Cardiac fibroblast (primary cell): ENCODE data around the gene PM20D2.

ENCODE experiments used
- DNase-seq, 2 donors: peaks; one replicate each; pipeline versions ENCODE4 v3.0.0 to v3.0.0-alpha.2; 2010; ENCODE audit warnings: low read depth in 2 of 2
- H3K4me3 ChIP-seq, 2 donors: replicated peaks in 1 of 2; 1 replicate in 1 of 2; 2 replicates in 1 of 2; pipeline ENCODE4 v1.5.1; 2011; ENCODE audit warnings: low read depth in 2 of 2, low read length in 2 of 2, mild to moderate bottlenecking in 2 of 2, moderate library complexity in 1 of 2
- CTCF ChIP-seq: IDR thresholded peaks from one replicate; pipeline ENCODE4 v1.5.1; 2011; ENCODE audit warnings: low read depth, mild to moderate bottlenecking, low read length, inconsistent platforms

The PM20D2 gene

GRCh38 chr6:89160331-89161092 is 14.7 kb downstream of the PM20D2 start:
- no peak overlapping the region for H3K4me3 ChIP-seq
- no peak for DNase-seq
- no peak for TF ChIP-seq CTCF

- peak in 1 of 2 donors; percentile 13 for DNase-seq
- H3K4me3 ChIP-seq, result no peak overlapping the region
- TF ChIP-seq CTCF, result no peak
These were observed 15.6 kb downstream of the PM20D2 start for GRCh38 chr6:89161326-89162046.

- DNase-seq, result peak in 1 of 2 donors; percentile 11
- no peak for TF ChIP-seq CTCF
- H3K4me3 ChIP-seq, result no peak overlapping the region
These were observed 16.2 kb downstream of the PM20D2 start for GRCh38 chr6:89162047-89162371.

- no peak for DNase-seq
- no peak for TF ChIP-seq CTCF
- H3K4me3 ChIP-seq, result no peak overlapping the region
These were observed 26.3 kb downstream of the PM20D2 start for GRCh38 chr6:89172131-89172530.

- no peak for DNase-seq
- H3K4me3 ChIP-seq, result no peak overlapping the region
- no peak for TF ChIP-seq CTCF
These were observed 27.8 kb downstream of the PM20D2 start for GRCh38 chr6:89173634-89174033.

GRCh38 chr6:89180112-89180511 is 34.3 kb downstream of the PM20D2 start:
- H3K4me3 ChIP-seq, result no peak overlapping the region
- no peak for DNase-seq
- TF ChIP-seq CTCF, result no peak
